Transverse colon (tissue), 4 donors: ENCODE data around the gene CHST13.

Experiments
- CTCF ChIP-seq, 5 experiments: fragments of 200-600 bp in 3 of 5; fragments of 450-650 bp in 2 of 5; sonication (generic) in 3 of 5; IDR thresholded peaks; 1 replicate in 2 of 5; 2 replicates in 3 of 5; pipeline ENCODE4 v1.5.1; 2016 to 2017; ENCODE audit warnings: antibody characterized with exemption in 5 of 5, inconsistent platforms in 3 of 5, mild to moderate bottlenecking in 2 of 5, moderate library complexity in 1 of 5
- EP300 ChIP-seq: sonication (generic); formaldehyde crosslinking; IDR thresholded peaks from one replicate; pipeline ENCODE4 v1.6.1; 2017; ENCODE audit warnings: antibody characterized with exemption, low read depth
- POLR2A ChIP-seq: fragments of 450-650 bp; IDR thresholded peaks from one replicate; pipeline ENCODE4 v1.6.1; 2016; ENCODE audit warnings: antibody characterized with exemption, mild to moderate bottlenecking, moderate library complexity
- POLR2AphosphoS5 ChIP-seq, 3 donors: sonication (generic); formaldehyde crosslinking; IDR thresholded peaks; one replicate each; pipeline ENCODE4 v1.6.1; 2016; ENCODE audit warnings: antibody characterized with exemption in 3 of 3

DNA sequence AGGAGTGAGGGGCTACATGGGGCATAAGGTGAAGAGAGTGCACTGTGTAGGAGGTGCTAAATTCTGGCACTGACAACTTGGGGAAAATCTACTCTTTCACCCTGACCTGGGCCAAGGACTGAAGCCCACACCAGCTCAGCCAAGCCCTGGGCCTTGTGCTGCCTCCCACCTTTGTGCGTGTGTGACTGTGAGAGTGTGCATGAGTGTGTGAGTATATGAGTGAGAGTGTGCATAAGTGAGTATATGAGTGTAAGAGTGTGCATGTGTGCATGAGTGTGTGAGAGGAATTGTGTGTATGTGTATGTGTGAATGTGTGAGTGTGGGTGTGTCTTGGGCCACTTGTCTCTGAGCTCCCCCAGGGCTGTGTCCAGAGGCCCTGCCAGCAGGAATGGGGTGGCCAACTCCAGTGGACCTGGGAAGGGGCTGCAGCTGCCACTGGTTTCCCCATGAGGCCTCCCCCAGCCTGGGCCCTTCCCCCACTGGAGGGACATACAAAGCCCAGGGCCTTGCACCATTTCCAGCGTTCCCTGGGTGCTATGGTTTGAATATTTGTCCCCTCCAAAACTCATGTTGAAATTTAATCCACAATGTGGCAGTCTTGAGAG lies 19.6 kb downstream of the CHST13 start:
- TF ChIP-seq POLR2A: no peak
- TF ChIP-seq CTCF (IDR thresholded peaks at IDR 0.05): no peak
- TF ChIP-seq POLR2AphosphoS5 (IDR thresholded peaks at IDR 0.05): no peak
- TF ChIP-seq EP300: no peak
